ENCODE results near the gene SHOC1. TPM values are rescaled to one million over a fixed set of nuclear protein-coding genes. Genes with fewer than 3 reads are reported as not detected.
"Not testable (repeated sequence)": the region's sequence is repeated elsewhere in the genome, so short reads cannot be mapped to it uniquely, and the experiment has no call there.

SHOC1 gene
- total RNA-seq, 1 donor from 2014 or later, result not detected

DNA sequence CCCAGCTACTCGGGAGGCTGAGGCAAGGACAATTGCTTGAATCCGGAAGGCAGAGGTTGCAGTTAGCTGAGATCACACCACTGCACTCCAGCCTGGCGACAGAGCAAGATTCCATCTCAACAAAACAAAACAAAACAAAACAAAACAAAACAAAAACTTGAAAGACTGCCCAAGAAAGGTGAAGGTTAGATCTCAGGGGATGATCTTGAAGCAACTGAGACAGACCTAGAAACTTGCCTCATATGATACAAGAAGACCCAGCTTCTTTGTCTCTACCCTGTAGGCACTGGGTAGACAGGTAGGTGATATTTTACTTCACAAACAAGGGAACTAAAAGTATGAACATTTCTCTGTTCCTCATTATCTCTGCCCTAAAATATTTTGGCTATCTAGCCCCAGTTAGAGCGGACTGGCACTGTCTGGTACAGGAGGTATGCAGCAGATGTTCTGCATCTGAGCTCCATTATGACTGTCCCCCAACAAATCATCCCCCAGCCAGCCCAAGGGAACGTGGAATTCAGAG is 26.3 kb upstream of the SHOC1 start:
- no peak overlapping the region for H3K4me3 ChIP-seq (ENCODE audit: low read depth, low read length)
- TF ChIP-seq, protein P1, sequence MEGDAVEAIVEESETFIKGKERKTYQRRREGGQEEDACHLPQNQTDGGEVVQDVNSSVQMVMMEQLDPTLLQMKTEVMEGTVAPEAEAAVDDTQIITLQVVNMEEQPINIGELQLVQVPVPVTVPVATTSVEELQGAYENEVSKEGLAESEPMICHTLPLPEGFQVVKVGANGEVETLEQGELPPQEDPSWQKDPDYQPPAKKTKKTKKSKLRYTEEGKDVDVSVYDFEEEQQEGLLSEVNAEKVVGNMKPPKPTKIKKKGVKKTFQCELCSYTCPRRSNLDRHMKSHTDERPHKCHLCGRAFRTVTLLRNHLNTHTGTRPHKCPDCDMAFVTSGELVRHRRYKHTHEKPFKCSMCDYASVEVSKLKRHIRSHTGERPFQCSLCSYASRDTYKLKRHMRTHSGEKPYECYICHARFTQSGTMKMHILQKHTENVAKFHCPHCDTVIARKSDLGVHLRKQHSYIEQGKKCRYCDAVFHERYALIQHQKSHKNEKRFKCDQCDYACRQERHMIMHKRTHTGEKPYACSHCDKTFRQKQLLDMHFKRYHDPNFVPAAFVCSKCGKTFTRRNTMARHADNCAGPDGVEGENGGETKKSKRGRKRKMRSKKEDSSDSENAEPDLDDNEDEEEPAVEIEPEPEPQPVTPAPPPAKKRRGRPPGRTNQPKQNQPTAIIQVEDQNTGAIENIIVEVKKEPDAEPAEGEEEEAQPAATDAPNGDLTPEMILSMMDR (conservative IDR thresholded peaks at IDR 0.05; ENCODE audit: low read depth, low read length), result no peak
- no peak for DNase-seq (ENCODE audit: low read depth)

DNA sequence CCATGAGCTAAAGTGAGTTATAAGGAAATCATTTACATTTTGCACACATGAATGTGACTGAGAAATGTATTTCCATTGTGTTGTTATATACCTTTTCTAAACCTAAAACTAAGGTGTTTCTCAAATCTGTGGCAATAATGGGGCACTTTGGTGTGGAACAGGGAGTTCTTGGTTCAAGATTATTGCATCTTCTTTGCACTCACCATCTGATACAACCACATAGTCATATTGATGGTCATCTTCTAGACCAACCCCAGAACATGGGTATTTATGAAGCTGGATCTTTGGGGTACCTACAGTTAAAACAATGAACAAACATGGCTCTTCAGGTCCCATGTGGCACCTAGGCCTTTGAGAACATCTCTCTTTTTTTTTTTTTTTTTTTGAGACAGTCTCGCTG is 24.6 kb upstream of the SHOC1 start:
- H3K4me3 ChIP-seq (ENCODE audit: low read depth, low read length), result no peak overlapping the region
- TF ChIP-seq, protein P1 (conservative IDR thresholded peaks at IDR 0.05; ENCODE audit: low read depth, low read length), result no peak

DNA sequence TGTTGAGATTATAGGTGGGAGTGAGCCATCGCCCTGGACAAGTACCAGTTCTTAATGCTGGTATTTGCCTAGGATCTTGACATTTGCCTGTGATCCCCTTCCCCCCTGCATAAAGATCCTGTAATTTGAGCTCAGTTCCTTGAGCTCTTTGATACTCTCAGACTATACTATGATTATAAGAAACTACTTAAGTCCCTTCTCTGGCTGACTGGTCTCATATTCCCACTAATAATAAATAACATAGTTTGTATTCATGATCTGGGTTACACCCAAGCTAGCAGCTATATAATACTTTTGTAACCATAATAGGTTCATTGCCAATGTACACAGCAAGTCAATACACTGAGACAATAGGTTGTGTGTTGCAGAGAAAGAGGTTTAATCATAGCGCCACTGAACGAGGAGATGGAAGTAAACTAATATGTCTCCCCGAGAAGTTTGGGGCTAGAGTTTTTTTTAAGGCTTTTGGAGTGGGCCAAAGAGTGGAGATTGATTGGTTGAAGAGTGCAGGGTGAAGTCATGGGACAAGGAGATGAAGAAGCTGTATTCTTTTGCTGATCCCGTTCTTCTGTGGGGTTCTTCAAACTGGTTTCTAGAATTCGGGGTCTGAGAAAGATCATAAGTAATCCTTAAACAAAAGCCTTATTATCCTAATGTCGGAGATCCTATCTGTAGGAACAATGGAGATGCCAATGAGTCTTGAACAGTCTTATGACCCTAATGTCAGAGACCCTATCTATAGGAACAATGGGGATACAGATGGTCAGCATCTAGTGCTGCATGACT is 20.7 kb upstream of the SHOC1 start:
- DNase-seq (ENCODE audit: low read depth), result no peak
- TF ChIP-seq, protein P1 (conservative IDR thresholded peaks at IDR 0.05; ENCODE audit: low read depth, low read length), result no peak
- H3K4me3 ChIP-seq (ENCODE audit: low read depth, low read length), result no peak overlapping the region

More for the DNA sequence above, 24.6 kb upstream of the SHOC1 start:
- no peak for DNase-seq (ENCODE audit: low read depth)

DNA sequence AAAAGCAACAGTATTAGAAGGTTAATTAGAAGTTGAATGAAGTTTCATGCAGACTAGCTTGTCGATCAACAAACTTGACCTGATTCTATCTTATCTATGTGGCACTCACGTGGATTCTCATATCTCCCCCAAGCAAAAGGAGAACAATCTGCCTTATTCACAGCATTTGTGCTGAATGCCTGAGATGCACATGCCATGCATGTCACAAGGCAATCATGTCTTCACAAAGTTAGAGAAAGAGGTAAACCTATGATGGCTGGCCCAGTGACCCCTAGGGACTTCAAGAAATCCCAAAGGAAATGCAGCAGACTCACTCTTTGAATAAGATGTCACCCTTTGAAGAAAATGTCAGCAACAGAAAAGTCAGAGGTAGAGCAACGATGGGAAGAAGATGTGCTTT is 17.6 kb upstream of the SHOC1 start:
- TF ChIP-seq, protein P1 (conservative IDR thresholded peaks at IDR 0.05; ENCODE audit: low read depth, low read length), result no peak
- DNase-seq (ENCODE audit: low read depth), result no peak
- H3K4me3 ChIP-seq (ENCODE audit: low read depth, low read length), result no peak overlapping the region

DNA sequence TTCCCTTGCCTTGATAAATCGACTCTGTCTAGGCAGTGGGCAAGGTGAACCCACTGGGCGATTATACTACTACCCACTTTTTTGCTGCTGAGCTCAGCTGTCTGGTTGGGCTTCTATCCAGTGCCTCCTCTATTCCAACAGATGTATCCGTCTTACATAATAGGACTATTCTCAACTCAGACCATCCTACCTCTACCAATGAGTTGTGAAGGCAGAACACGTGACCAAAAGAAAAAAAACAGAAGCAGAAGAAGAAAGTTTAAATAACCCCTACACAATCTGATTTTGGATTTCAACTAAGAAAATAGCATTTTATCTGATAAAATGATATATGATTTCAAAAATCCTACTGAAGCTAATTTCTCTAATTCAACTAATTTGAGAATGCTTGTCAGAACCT is 16.2 kb upstream of the SHOC1 start:
- TF ChIP-seq, protein P1 (conservative IDR thresholded peaks at IDR 0.05; ENCODE audit: low read depth, low read length), result no peak
- DNase-seq (ENCODE audit: low read depth), result no peak
- no peak overlapping the region for H3K4me3 ChIP-seq (ENCODE audit: low read depth, low read length)

DNA sequence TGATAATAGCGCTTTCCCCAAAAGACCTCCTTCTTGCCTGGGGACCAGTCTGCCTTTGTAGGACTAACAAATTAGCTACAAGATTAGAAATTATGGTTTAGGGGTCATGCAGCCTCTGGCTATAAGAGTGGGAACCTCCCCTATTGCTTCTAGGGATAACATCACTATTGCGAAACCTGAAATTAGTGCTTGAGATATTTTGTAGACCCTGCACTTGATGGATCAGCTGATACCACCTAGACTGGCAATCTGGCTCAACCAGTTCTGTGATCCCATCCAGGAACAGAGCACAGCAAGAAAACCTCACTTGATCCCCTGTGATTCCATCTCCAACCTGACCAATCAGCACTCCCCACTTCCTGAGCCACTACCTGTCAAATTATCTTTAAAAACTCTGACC is 15.7 kb upstream of the SHOC1 start:
- DNase-seq (ENCODE audit: low read depth); H3K4me3 ChIP-seq (ENCODE audit: low read depth, low read length): not testable (repeated sequence)

DNA sequence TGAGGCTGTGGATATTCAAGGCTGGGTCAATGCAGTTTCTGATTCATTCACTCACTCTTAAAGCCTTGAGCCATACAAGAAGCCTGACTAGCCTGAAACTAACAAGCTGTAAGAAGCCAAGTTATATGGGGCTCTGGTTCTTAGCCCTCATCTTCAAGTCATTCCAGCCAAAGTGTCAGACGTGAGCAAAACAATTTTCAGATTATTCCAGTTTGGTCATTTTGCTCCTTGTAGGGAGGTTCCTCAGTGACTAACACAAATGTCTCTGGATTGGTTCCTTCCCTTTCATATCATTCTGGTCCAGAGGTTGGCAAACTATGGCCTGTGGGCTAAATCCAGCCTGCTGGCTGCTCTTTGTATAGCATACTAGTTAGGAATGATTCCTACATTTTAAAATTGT is 12.5 kb upstream of the SHOC1 start:
- DNase-seq (ENCODE audit: low read depth), result no peak
- TF ChIP-seq, protein P1 (conservative IDR thresholded peaks at IDR 0.05; ENCODE audit: low read depth, low read length), result no peak
- H3K4me3 ChIP-seq (ENCODE audit: low read depth, low read length), result no peak overlapping the region

Data from epithelial cell of proximal tubule (primary cell).